NCI-H2107 (cell line): Measurements from ENCODE around the gene CACNB1.
A peak's percentile ranks its signal among the peaks of the same experiment; 100 is the strongest.
"Not testable (repeated sequence)": the region's sequence is repeated elsewhere in the genome, so short reads cannot be mapped to it uniquely, and the experiment has no call there.

ENCODE experiments used
- DNase-seq: peaks from one replicate; lab custom pipeline; 2025; lab: John Stamatoyannopoulos, UW

The CACNB1 gene

DNA sequence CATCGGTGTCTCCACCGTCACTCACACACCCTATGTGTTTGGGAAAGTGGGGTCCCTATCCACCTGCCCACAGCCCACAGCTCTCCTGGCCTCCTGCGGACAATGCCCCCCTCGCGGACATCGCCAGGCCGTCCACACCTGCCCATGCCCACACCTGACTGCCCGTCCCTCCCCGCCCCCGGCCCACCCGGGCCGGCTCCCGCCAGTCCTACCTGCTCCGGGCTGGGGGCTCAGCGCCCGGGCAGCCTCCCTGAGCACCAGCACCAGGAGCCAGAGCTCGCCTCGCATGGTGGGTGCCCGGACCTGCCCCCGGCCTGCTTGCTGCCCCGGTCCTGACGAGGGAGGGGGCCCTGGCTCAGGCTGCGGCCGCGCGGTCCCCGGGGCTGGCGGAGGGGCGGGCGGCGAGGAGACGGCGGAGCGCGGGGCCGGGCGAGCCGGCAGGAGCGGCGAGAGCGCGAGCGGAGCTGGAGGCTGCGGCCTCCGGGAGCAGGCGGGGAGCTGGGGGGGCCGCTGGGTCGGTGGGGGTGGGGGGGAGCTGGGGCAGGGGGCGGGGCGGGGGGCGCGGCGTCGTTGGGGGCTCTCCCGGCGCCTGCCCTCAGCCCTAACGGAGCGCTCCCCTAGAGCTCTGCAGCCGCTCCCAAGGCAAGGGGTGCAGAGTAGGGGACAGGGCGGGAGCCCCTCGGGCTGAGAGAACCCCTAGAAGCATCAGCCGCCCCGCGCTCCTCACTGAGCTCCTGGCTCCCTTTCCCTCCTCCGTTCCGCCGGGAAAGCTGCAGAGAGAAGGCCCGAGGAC, 46.1 kb downstream of the CACNB1 start, which contains the start of gene PLXDC1:
PLXDC1 (minus strand) TSS at position 488 of the 793 bp plus-strand sequence; CDS start at position 288, 200 bp downstream.
- DNase-seq: peak; percentile 7

DNA sequence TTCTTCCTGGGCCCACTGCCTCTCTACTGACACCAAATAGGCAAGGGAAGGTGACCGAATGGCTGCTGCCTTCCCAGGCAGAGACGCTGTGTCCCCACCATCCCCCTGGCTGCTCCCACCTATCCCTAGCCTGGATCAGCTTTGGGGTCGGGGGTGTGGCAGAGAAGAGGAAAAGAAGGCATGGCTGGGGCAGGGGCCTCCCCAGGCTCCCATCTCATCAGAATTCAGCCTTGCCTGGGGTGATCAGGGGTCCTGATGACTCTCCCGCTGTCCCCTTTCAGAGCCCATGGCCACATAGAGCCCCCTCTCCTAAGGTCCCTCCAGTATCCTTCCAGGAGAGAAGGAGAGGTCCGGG, 46.7 kb downstream of the CACNB1 start:
- DNase-seq: no peak

DNA sequence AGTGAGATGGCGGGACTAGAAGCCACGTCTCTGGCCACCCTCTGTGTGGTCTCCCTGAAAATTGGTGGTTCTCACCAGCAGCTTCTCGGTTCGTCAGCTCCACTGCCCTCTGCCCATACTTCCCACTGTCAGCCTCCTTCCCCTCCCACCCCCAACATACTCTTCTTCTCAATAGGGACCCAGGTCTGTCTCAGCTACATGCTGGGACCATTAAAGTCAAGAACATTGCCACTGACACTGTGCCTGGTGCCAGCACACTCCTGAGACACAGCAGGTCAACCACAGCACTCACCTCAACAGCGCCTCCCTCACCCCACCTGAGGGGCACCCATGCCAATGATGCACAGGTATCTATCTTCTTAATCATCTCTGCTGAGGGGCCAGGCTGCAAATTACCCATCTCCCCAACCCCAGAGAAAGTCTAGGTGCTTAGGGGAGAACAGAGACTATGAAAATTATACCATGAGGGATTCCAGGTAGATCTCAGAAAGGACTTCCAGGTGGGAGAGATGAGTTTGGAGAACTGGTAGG, 47.3 kb downstream of the CACNB1 start:
- no peak for DNase-seq

DNA sequence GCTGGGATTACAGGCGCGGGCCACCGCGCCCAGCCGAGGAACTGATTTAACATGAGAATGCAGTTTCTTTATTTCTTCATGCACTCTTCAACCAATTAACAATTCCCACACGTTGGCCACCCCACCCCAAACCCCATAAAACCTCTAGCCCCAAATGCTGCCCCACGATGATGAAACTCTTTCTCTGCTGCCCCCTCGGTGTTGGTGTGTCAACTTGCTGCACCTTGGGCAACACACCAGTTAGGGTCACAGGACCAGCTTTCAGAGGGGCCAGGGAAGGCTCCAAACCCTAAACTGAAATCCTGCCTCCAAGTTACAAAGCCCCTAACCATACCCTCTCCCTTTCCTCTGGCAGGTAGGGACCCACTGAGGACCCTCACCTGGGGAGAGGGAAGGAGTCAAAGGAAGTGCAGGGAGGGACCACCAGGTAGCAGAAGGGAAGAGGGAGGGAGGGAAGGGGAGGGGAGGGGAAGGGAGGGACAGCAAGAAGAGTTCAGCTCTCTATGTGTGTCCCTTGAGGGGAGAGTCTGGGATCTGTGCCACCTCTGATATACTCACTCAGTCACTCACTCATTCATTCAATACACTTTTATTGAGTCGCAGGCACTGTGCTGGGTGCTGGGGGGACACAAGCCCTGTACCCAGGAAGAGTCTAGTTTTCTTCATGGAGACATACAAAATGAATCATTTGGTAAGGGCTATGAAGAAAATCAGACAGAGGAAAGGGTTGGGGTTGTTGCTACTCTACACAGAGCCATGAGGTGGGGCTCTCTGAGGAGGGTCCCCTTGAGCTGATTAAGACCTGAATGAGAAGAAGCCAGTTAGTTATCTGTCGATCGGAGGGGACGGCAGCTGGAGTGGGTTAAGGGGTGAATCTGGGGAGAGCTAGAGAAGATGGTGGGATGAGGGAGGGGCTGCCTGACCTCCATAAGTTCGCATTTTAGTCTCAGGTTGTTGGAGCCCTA, 50.0 kb downstream of the CACNB1 start:
- no peak for DNase-seq

DNA sequence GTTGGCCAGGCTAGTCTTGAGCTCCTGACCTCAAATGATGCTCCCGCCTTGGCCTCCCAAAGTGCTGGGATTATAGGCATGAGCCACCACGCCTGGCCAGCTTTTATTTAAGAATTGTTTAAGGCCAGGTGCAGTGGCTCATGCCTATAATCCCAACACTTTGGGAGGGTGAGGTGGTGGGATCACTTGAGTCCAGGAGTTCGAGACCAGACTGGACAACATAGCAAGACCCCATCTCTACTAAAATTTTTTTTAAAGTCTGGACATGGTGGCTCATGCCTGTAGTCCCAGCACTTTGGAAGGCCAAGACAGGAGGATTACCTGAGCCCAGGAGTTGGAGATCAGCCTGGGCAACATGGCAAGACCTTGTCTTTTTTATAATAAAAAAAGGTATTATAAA, 51.2 kb downstream of the CACNB1 start:
- no peak for DNase-seq

DNA sequence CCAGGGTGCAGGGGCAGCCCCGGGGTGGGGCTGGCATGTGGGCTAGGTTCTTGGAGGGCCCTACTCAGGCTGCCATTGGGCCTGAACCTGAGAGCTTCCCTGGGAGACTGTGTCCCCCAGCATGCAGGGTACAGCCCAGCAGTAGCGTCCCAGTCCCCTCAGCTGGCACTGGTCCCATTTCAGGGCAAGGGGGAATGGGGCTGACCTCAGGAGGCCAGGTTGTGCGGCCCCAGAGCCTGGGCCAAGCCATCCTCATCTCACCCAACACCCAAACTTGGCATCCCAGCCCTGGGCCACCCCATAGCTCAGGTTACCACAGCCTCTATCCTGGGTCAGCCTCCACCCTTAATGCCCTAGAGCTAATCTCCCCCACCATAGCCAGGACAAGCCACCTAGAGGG, 52.3 kb downstream of the CACNB1 start:
- DNase-seq: no peak

DNA sequence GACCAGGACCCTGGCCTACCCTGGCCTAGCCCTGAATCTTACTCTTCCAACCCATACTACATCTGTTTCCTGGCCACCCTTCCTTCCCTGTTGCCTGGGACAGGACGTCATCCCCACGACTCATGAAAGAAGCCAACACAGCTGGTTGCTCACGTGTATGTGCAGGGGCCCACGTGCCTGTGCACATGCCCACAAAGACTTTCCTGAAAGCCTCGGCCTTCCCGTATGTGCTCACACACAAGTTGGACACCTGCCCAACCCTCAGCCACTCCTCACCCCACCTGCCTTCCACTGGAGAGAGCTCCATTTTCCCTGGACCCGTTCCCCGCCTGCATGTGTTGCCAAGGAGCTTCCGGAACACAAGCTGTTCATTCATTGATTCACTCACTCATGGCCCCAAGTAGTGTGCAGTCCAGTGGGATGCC, 53.0 kb downstream of the CACNB1 start:
- peak; percentile 93 for DNase-seq

DNA sequence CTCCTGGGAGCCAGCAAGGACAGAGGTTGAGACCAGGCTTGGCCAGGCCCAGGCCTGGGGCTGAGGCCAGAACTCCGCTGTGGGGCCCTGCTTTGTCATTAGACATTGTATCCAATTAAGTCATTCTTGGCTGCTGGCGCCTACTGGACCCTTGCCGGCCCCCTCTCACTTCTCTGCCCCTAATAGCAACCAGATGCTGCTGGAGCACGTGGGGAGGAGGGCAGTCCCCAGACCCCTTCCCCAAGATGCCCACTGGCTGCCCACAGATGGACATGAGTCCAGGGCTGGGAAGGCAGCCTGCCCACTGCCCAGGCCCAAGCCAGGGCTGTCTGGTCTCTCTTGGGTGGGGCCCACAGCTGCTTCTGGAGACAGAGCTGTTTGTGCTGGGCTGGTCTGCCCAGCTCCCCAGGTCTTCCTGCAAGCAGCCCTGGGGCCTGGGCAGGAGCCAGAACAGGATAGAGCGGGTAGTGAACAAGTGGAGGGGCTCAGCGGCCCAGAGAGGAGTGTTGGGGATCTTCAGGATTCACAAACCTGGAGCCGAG, 53.8 kb downstream of the CACNB1 start:
- DNase-seq: no peak

DNA sequence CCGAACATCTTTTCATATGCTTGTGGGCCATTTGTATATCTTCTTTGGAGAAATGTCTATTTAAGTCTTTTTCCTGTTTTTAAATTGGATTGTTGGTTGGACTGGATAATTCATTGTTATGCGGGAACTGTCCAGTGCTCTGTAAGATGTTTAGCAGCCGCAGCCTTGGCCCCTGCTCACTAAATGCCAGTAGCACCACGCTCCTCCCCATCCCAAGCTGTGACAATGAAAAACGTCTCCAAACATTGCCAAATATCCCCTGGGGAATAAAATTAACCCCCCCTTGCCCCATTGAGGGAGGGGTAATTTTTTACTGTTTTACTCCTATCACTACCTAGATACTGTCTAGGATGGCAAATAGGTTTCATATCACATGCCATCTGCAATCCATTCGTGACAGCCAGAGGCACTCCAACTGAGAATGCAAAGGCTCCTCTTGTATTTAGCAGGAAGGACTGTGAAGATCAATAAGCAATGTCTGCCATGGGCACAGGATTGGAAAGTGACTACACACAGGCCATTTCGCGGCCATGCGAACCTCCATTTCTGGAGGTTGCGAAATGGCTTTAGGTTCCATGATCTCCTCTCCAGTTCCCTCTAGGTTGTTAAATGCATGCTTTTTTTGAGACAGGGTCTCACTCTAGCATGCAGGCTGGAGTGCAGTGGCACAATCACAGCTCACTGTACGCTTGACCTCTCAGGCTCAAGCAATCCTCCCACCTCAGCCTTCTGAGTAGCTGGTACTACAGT, 55.4 kb downstream of the CACNB1 start:
- no peak for DNase-seq

DNA sequence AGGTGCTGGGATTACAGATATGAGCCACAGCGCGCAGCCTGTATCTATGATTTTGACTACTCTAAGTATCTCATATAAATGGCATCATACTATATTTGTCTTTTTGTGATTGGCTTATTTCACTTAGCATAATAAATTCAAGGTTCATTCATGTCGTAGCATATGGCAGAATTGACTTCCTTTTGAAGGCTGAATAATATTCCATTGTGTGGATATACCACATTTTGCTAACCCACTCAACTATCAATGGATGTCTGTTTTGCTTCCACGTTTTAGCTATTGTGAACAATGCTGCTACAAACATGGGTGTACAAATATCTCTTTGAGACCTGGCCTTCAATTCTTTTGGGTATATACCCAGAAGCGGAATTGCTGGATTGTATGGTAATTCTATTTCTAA, 56.2 kb downstream of the CACNB1 start:
- no peak for DNase-seq

DNA sequence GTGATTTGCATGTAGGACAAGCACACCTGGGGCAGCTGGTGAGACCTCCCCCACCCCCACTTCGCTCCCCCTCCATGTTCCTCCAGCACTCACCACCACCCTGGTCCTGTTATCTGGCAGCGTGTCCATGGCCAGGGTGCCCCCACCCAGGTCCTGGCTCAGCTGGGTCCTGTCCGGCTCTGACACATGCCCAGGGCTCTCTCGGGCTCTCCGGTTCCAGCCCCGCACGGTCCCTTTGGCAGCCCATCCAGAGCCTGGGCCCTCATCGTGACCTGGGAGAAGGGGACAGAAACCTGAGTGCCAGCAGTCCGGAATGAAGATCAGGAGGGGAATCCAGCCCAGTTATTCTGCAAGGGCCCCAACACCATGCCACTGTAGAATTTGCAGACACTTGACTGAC, 57.9 kb downstream of the CACNB1 start:
- DNase-seq: no peak

DNA sequence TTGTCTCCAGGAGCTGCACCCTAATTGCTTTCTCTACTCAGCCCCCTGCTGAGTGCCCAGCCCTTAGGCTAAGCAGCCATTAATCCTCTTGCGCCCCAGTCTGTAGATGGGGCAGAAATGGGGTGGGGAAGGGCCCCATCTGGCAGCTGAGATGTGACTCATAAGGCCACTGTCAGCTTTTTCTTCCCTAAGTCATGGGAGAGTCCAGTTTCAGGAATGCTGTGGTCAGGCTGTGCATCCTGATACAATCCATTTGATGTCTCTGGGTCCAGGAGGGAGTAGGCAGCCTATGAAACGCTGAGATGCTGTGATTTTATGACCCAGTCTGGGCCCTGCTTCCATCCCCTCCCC, 58.3 kb downstream of the CACNB1 start:
- no peak for DNase-seq

DNA sequence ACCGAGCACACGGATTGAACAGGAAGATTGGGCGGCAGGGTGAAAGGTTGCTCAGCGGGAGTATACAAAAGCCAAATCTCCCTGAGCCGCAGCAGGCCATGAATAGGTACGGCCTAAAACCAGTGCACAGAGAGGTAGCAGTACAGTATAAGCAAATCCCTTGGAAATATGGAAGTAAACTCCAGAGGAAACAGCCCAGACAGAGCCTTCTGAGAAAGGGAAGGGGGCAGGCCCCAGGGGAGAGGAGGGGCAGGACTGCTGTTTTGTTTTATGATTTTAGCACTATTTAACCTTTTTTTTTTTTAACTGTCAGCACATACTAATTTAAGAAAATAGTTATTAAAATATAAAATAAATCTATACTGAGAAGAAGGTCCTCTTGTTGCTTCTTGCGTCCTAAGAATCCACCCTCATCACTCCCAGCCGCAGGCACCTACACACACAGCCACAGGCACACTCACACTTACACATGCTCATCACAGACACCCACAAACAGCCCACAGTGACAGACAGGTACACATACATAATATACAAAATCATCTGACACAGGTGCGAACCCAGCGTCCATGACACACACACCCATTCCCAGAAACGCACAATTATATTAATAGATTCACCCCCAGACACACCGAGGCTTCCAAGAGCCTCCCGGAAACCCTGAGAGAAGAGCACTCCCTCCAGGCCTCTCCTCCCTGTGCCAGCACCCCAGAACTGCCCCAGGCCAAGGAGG, 58.9 kb downstream of the CACNB1 start:
- no peak for DNase-seq

DNA sequence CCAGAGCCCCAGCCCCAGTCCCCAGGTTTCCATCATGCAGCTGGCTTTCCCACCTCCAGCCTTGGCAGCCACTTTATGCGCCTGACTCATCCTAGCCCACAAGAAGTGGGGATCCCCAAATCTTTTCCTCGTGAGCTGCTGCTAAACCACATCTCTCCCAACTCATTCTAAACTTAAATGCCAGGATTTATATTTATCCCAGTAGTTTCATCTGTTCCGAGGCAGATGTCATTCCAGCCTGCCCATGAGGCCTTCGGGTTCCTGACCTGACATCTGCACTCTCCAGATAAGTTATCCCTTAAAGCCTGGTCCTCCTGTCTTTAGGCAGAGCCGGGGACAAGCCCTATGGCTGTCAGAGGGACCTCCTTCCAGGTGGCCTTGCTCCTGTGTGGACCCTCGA, 62.6 kb downstream of the CACNB1 start:
- no peak for DNase-seq

DNA sequence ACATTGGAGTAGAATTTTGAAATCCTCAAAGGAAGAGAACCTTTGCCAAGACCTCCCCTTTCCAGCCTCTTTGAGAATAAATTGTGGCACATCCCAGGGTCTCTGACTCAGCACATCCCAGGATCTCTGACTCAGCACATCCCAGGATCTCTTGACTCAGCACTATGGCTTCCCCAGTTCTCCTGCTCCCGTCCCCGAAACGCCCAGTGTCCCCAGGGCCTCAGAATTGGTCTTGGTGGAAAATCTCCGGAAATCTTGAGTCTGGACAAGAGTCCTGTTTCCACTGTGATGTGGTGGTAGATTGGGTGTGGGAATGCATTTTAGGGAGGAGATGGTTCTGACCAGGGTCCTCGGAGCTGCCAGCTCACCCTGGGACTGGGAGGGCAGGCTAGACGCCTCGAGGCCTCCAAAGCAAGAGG, 65.3 kb downstream of the CACNB1 start:
- DNase-seq: no peak

DNA sequence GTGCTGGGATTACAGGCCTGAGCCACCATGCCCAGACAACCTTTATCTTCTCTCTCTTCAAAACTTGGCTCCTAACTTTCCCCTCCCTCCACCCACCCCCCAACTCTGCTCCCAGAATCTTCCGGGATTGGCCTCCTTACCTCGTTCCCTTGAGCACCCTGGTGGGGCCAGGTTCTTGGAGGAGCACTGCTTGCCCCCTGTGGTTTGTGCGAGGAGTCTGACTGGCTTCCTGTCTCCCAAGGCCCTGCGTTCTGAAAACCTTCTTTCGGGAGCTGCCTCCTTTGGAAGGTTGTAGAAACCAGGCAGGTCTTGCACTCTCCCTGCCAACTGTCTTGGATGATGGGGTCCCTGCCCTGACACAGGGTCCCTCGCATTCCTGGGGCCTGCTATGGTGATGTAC, 65.9 kb downstream of the CACNB1 start:
- no peak for DNase-seq

DNA sequence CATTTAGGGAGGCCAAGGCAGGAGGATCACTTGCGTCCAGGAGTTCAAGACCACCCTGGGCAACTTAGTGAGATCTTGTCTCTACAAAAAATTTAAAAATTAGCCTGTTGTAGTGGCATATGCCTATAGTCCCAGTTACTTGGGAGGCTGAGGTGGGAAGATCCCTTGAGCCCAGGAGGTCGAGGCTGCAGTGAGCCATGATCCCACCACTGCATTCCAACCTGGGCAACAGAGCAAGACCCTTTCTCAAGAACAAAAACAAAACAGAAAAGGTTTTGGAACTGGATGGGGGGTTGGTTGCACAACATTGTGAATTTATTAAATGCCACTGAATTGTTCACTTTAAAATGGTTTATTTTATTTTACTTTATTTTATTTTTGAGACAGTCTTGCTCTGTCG, 67.3 kb downstream of the CACNB1 start:
- no peak for DNase-seq

DNA sequence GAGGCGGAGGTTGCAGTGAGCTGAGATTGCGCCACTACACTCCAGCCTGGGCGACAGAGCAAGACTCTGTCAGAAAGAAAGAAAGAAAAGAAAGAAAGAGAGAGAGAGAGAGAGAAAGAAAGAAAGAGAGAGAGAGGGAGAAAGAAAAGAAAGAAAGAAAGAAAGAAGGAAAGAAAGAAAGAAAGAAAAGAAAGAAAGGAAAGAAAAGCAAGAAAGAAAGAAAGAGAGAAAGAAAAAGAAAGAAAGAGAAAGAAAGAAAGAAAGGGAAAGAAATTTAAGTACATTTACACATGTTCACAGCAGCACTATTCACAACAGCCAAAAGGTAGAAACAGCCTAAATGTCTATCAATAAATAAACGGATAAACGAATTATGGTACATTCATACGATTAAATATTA, 67.9 kb downstream of the CACNB1 start:
- not testable (repeated sequence) for DNase-seq

DNA sequence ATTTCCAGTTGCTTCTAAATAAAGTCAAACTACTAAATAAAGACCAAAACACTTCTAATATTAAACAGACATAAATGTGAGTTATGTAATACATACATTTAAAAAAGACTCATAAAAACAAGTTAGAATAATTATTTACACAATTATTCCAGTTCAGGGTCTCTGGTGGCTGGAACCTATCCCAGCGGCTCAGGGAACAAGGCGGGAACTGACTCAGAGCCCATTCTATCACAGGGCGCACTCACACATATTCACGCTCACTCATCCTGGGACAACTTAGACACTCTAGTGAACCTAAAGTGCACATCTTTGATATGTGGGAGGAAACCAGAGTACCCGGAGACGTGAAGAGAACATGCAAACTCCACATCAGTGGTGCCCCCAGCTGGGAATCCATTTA, 71.0 kb downstream of the CACNB1 start:
- DNase-seq: no peak

DNA sequence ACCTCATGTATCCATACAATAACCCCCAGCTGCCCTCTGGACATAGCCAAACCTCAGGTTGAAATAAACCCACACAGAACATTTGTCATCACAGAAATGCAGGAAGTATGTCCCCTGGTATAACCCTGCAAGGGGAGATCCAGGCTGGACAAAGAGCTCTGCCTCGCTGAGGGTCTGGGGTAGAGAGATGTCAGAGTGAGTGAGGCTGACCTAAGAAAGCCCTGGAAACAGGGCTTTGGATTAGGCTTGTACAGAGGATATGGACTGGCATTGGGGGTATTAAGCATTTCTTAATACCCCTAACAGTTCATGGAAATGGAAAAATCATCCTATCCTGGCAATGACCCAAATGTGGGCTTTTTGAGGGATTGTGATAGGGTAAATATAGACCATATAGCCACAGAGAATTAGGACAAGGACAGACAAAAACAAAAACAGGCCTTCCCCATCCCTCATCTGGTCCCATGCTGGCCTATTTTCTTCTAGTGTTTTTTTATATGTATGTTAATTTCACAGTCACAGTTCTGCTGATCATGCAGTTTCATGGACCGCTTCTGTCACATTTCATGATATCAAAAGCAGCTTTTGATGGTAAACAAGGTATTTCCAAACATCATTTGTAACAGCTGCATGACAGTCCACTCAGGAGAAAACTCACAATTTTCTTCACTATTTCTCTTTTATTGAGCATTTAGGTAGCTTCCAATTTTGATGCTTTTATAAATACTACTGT, 72.2 kb downstream of the CACNB1 start:
- DNase-seq: no peak
